ENCODE data around the gene HDAC4. TPM values are rescaled to one million over a fixed set of nuclear protein-coding genes. Genes with fewer than 3 reads are reported as not detected.

HDAC4 gene
- total and polyA plus RNA-seq, 3 donors from 2014 or later, result 29.0 to 67.5 (median 58.7) TPM

DNA sequence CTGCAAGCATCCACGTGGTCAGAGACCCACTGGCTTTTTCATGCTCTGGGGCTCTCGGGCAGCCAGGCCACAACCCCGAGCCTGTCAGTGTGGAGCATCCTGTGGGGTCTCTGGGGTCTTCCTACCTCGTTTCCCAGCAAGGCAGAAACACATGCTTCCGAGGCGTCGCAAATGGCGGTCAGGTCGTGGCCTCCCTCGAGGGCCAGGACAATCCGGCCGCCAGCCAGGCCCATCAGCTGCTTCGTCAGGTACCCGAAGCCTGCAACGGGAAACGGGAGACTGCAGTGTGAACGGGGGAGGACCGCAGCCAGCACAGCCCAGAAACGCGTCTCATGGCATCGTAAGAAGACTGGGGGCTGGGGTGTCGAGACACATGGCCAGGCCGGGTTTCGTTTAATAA lies 334.2 kb downstream of the HDAC4 start:
- no peak for DNase-seq
- H3K36me3 ChIP-seq (ENCODE audit: low read depth, missing control alignments), result no peaks in the 10 kb centered on the region
- WGBS, 2 donors, result 93 to 95% methylated on average over 23 to 24 of the region's 24 CpGs
- intact Hi-C loops (cut with DNase I; ENCODE audit: low total_unique reads), result no loop called here
- H3K27me3 ChIP-seq, result no peaks in the 10 kb centered on the region
- no peak overlapping the region for H3K4me3 ChIP-seq
- H3K9me3 ChIP-seq, result no peaks in the 10 kb centered on the region
- no peak overlapping the region for H3K27ac ChIP-seq
- no peaks in the 10 kb centered on the region for H3K4me1 ChIP-seq
- TF ChIP-seq POLR2A (IDR thresholded peaks at IDR 0.05), result no peak

DNA sequence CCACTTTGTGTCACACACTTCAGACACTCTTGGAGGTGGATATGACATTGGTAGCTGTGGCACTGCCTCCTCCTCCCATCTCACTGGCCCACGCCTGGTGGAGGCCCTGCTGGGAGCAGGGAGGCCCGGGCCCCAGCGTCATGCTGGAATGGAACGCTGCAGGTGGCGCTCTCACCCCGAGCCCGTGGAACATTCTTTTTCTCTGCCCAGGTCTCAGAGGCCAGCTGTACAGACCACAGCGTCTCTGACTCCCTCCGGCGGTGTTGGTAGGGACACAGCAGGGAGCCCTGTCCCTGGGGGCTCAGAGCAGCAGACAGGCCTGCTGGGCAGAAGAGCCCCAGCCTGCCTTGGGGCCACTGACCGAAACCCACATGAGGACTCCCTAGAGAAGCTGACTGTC lies 334.9 kb downstream of the HDAC4 start:
- Histone ChIP-seq H3K27ac (no peak overlapping the region), H3K4me3 (no peak overlapping the region), H3K4me1 (no peaks in the 10 kb centered on the region), H3K36me3 (ENCODE audit: low read depth, missing control alignments) (no peaks in the 10 kb centered on the region), H3K27me3 (no peaks in the 10 kb centered on the region), H3K9me3 (no peaks in the 10 kb centered on the region)
- TF ChIP-seq POLR2A (IDR thresholded peaks at IDR 0.05), result no peak
- TF ChIP-seq, protein P1, sequence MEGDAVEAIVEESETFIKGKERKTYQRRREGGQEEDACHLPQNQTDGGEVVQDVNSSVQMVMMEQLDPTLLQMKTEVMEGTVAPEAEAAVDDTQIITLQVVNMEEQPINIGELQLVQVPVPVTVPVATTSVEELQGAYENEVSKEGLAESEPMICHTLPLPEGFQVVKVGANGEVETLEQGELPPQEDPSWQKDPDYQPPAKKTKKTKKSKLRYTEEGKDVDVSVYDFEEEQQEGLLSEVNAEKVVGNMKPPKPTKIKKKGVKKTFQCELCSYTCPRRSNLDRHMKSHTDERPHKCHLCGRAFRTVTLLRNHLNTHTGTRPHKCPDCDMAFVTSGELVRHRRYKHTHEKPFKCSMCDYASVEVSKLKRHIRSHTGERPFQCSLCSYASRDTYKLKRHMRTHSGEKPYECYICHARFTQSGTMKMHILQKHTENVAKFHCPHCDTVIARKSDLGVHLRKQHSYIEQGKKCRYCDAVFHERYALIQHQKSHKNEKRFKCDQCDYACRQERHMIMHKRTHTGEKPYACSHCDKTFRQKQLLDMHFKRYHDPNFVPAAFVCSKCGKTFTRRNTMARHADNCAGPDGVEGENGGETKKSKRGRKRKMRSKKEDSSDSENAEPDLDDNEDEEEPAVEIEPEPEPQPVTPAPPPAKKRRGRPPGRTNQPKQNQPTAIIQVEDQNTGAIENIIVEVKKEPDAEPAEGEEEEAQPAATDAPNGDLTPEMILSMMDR (IDR thresholded peaks at IDR 0.05), result no peak
- WGBS, 2 donors, result 90 to 95% methylated on average over 11 of the region's 11 CpGs
- DNase-seq, result no peak
- intact Hi-C loops (cut with DNase I; ENCODE audit: low total_unique reads), result no loop called here

DNA sequence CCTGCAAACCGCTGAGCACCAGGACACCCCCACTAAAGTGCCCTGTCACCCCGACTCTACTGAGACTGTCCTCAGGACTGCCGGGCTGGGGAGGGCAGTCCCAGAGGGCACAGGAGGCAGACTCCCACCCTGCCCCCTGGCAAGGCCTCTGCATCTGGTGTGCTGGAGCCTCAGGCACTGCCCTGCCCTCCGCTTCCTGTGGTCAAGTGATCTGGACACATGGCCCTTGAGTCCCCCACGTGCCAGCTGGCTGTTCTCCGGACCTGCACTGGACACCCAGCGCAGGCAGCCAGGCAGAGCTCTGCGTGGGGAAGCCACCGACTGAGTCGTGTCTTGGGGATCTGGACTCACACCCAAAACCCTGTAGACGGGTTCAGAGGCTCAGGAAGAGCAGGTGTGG lies 335.3 kb downstream of the HDAC4 start:
- H3K4me1 ChIP-seq, result no peaks in the 10 kb centered on the region
- TF ChIP-seq POLR2A (IDR thresholded peaks at IDR 0.05), result no peak
- TF ChIP-seq, protein P1 (IDR thresholded peaks at IDR 0.05), result no peak
- H3K9me3 ChIP-seq, result no peaks in the 10 kb centered on the region
- intact Hi-C loops (cut with DNase I; ENCODE audit: low total_unique reads), result no loop called here
- 91 to 94% methylated on average over 5 to 11 of the region's 11 CpGs for WGBS, 2 donors
- H3K27me3 ChIP-seq, result no peaks in the 10 kb centered on the region
- H3K36me3 ChIP-seq (ENCODE audit: low read depth, missing control alignments), result no peaks in the 10 kb centered on the region
- H3K27ac ChIP-seq, result no peak overlapping the region
- DNase-seq, result no peak
- H3K4me3 ChIP-seq, result no peak overlapping the region

DNA sequence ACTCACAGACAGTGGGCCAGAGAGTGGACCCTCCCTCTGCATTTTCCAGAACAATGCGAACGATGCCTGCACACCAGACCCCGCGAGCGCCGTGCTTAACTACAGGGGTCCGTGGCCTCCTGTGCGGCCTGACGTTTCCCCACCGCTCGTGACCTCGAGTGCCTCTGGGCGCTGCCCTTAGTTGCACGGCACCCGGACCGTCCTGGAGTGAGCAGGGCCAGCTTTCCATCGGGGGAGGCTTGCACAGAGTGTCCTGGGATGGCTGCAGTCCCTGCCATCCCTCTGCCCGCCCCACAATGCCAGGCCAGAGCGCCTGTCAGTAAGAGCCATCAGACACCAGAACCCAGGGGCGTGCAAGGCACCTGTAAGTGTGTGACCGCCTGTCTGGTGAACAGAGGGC lies 335.9 kb downstream of the HDAC4 start:
- Histone ChIP-seq H3K36me3 (ENCODE audit: low read depth, missing control alignments) (no peaks in the 10 kb centered on the region), H3K27ac (no peak overlapping the region), H3K9me3 (no peaks in the 10 kb centered on the region), H3K4me3 (no peak overlapping the region), H3K27me3 (no peaks in the 10 kb centered on the region), H3K4me1 (no peaks in the 10 kb centered on the region)
- 90 to 96% methylated on average over 4 to 20 of the region's 21 CpGs for WGBS, 2 donors
- no peak for DNase-seq
- no peak for TF ChIP-seq POLR2A (IDR thresholded peaks at IDR 0.05)
- TF ChIP-seq, protein P1 (IDR thresholded peaks at IDR 0.05), result no peak
- intact Hi-C loops (cut with DNase I; ENCODE audit: low total_unique reads), result no loop called here

DNA sequence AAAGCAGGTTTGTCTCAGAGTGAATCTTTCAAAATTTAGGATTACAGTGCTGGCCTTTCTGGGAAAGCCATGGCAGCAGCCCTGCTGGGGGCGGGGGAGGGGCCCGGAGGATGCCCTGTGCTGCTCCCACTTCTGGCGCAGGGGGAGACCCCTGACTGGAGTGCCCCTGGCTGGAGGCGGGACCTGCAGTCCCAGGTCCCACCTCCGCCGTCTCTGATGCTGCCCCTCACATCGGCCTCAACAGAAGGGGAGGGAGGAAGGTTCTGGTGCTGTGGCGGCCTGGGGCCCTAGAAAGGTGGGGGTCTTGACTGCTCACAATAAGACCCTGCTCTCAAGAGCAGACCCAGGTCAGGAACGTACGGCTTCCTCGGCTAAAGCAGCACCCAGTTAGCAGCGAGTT lies 336.6 kb downstream of the HDAC4 start:
- 87 to 96% methylated on average over 5 to 12 of the region's 12 CpGs for WGBS, 2 donors
- Histone ChIP-seq H3K4me1 (no peaks in the 10 kb centered on the region), H3K36me3 (ENCODE audit: low read depth, missing control alignments) (no peaks in the 10 kb centered on the region), H3K27ac (no peak overlapping the region), H3K4me3 (no peak overlapping the region), H3K9me3 (no peaks in the 10 kb centered on the region), H3K27me3 (no peaks in the 10 kb centered on the region)
- intact Hi-C loops (cut with DNase I; ENCODE audit: low total_unique reads), result no loop called here
- DNase-seq, result no peak
- no peak for TF ChIP-seq POLR2A (IDR thresholded peaks at IDR 0.05)
- TF ChIP-seq, protein P1 (IDR thresholded peaks at IDR 0.05), result no peak

All from testis (tissue), 3 donors.